Stimulated activated CD8-positive, alpha-beta memory T cell treated with anti-CD3 and anti-CD28 coated beads, Interleukin-7, amount 100 ng/mL, for 1 hour (primary cell): ENCODE measurements around the gene KDM4E.

ENCODE experiments used
- DNase-seq, 2 donors: peaks; one replicate each; pipeline ENCODE4 v3.0.0-alpha.2; 2020; ENCODE audit warnings: low read depth in 2 of 2

KDM4E gene

DNA sequence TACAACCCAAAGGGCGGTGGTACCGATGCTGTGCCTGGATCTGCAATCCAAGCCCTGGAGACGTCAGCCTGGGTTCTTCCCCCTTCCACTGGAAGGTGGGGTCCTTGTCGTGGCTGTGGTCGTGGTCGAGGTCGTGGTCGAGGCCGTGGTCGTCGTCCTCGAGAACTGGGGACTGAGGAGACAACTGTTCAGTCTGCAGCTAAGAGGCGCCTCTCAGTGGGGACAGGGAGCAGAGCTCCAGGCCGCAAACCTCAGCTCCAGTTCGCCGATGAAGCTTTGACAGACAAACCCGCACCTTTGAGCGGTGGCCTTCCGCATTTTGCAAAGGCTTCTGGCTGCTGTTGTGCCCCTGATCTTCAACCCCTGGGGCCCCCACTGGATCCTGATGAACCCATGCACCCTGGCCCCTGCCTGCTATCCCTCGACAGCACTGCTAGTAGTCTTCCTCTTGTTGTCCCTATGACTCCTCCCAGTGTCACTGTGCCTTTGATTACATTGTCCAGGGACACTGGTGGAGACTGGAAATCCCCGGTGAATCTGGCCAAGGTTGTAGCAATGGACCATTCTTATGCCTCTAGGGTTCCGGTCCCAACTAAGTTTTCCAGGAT lies 25.6 kb downstream of the KDM4E start:
- no peak for DNase-seq

DNA sequence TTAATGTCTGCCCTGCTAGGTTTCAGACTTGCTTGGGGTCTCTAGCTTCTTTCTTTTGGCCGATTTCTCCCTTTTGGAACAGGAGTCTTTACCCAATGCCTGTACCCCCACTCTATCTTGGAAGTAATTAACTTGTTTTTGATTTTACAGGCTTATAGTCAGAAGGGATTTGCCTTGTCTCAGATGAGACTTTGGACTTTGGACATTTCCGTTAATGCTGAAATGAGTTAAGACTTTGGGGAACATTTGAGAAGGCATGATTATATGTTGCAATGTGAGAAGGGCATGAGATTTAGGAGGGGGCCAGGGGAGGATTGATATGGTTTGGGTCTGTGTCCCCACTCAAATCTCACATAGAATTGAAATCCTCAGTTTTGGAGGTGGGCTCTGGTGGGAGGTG lies 29.3 kb downstream of the KDM4E start:
- DNase-seq = no peak

DNA sequence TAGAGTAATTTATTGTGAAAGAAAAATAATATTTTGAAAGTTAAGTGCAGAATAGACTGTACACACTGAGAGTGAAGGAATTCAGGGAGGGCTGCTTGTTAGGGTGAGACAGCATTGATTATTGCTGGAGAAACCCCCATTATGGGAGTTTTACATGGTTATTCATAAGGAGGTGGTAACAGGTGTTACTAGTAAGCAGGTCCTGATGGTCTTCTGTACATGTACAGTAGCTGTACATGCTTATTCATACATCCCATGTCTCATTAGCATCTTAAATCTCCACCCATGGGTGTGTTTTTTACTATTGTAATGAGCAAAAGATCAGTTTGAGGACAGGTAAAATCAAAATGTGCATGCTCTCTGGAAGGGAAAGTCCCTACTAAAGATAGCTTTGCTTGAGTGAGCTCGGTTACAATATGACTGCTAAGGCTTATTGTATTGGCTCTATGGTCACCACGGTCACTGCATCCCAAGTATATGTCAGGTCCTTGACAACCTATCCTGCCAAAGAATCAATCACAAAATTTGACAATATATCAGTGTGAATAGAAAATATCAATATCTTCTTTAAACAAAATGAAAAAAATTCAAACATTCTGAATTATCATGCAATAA lies 30.3 kb downstream of the KDM4E start:
- DNase-seq = no peak

DNA sequence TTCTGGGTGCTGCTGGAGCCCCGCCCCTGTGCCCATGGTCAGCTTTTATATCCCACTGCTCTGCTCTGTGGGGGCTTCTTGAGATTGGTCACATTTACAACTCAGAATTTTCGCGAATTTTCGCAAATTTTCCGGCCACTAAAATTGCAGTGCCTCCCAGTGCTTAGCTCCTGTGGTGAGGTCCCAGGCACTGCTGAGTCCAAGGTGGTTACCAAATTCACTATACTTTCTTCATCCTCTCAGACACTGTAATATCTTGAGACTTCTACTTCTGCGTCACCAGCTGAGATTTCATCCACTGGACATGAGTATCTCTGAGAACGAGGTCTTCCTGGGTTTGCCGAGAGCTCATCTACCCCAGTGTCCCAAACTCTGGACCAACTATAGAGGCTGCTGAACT lies 32.9 kb downstream of the KDM4E start:
- no peak for DNase-seq

DNA sequence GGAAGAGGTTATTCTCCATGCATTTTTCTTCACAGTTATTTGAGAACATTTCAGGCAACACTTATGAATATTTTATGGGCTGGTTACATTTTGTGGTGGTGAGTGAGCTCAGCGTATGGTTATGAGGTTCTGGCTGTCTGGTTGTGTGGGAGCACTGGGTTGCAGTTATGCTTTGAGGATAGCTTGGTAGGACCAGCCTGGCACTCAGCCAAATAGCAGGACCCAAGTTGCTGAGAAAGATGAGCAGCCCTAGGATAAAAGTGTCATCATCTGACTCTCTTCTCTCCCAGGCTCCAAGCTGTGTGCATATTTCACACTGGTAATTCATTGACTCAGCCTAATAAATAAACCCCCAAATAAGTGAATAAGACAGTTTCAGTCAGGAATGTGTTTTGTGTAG lies 33.6 kb downstream of the KDM4E start:
- no peak for DNase-seq

DNA sequence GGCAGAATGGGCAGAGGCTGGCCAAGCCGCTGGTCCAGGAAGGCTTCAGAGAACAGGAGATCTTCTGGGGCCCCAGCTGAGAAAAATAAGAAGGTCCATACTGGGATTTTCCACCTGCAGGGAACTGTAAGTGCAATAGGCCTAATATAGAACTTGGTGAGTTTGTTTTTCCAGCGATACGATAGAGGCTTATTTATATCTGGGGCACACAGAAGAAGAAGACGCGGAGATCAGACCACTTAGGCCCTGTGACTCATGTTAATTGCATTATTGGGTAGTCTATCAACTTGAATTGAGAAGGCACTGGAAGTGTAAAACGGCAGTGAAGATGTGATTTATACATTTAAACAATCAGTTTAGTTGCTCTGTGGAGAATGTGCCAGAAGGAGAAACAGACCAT lies 34.0 kb downstream of the KDM4E start:
- no peak for DNase-seq

DNA sequence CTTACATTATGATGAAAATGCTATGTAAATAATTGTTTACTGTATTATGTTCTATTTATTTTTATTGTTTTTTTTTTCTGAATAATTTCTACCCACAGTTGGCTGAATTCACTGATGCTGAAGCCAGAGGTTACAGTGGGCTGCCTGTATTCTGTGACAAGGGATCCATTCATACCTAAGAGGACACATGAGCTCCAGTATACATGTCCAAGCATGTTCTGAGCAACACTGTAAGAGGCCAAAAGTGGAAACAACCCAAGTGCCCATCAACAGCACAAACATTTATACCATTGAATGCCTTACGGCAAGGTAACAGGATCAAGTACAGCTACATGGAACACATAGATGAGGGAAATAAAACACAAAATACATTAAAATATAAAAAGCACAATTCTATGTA lies 40.3 kb downstream of the KDM4E start:
- no peak for DNase-seq

DNA sequence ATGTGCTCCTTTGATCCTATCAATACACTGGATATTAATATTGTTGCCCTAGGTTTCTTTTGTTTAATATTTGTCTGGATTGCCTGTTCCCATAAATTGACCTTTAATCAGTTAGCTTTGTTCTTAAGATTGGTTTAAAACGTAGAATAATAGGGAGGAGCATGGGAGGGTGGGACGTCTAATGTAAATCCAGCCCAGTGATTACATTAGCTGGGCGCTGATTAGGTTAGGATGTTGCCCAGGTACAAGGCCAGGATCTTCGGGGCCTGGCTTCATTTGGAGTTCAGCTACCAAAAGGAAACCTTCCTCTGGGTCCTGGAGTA lies 41.6 kb downstream of the KDM4E start, which contains the start of gene SRSF8:
Gene SRSF8, plus strand, starts transcription at position 204 of the 323 bp plus-strand sequence. CDS start 308 bp downstream, outside the sequence.
- no peak for DNase-seq

DNA sequence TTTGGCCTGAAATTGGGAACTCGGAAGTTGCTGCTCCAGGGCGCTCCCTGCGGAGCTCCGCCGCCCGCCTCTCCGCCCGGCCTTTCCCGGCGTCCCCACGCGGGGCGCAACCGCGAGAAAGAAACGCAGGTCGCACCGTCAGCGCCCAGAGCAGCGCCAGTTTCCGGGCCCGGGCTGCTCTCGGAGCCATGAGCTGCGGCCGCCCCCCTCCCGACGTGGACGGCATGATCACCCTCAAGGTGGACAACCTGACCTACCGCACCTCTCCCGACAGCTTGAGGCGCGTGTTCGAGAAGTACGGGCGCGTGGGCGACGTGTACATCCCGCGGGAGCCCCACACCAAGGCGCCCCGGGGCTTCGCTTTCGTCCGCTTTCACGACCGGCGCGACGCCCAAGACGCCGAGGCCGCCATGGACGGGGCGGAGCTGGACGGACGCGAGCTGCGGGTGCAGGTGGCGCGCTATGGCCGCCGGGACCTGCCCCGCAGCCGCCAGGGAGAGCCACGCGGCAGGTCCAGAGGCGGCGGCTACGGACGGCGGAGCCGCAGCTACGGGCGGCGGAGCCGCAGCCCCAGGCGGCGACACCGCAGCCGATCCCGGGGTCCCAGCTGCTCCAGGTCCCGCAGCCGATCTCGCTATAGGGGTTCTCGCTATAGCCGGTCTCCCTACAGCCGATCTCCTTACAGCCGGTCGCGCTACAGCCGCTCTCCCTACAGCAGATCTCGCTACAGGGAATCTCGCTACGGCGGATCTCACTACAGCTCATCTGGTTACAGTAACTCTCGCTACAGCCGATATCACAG lies 42.2 kb downstream of the KDM4E start:
- peak; percentile 37 to 48 for DNase-seq

DNA sequence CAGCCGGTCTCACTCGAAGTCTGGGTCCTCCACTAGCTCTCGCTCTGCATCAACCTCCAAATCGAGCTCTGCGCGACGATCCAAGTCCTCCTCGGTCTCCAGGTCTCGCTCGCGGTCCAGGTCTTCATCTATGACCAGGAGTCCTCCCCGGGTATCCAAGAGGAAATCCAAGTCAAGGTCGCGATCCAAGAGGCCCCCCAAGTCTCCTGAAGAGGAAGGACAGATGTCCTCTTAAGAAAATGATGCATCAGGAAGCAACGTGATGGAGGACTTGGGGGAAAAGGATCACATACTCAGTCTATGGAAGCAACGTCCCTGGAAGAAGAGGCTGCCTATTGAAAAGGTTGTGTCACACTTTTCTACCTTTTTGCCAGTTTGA lies 42.8 kb downstream of the KDM4E start:
- DNase-seq = no peak

DNA sequence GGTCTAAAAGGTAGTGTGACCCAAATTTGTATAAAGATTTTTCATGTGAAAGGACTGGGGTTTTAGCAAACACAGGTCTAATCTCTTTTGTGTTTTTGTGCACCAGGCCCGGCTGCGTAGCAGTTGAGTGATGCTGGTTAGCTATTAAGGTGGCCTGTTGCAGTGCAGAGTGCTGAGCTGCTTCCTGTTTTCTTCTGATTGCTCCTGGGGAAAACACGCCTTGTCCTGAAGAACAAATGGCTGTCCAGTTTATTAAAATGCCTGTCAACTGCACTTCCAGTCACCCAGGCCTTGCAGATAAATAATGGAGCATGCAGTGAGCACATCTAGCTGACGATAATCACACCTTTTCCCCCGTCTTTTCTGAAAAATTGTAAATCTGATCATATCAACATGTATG lies 43.5 kb downstream of the KDM4E start:
- DNase-seq = peak; percentile 23

DNA sequence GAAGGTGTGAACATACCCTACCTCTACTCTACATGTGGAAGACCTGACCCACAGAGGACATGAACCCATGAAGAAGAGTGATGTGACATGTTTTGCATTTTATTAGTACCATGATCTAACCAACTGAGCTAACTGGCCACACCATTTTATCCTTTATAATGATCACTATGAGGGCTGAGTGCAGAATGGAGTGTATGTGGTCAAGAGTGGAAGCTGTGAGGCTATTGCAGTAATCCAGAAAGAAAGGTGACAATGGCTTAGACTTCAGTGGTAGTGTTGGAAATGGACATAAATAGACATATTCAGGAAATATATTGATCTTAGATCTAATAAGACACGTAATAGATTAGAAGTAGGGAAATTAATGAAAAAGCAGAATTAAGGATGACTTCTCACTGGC lies 45.4 kb downstream of the KDM4E start:
- no peak for DNase-seq

DNA sequence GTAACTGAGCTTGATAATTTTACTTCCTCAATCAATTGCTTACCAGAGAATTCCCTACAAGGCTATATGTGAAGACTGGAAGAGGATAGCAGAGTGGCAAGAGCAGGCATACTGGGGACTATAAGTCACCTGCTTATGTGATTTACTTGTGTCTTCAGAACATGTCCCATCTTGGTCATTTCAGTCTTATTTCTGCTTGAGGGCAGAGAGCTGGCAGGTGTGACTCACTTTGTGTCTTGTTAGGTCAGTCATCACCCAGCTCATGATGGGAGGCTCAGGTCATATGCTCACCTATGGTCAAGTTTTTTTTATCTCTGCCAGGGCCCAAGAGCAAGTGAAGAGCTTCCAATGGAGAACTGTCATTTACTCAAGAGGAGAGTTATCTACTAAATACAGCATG lies 47.9 kb downstream of the KDM4E start:
- no peak for DNase-seq

DNA sequence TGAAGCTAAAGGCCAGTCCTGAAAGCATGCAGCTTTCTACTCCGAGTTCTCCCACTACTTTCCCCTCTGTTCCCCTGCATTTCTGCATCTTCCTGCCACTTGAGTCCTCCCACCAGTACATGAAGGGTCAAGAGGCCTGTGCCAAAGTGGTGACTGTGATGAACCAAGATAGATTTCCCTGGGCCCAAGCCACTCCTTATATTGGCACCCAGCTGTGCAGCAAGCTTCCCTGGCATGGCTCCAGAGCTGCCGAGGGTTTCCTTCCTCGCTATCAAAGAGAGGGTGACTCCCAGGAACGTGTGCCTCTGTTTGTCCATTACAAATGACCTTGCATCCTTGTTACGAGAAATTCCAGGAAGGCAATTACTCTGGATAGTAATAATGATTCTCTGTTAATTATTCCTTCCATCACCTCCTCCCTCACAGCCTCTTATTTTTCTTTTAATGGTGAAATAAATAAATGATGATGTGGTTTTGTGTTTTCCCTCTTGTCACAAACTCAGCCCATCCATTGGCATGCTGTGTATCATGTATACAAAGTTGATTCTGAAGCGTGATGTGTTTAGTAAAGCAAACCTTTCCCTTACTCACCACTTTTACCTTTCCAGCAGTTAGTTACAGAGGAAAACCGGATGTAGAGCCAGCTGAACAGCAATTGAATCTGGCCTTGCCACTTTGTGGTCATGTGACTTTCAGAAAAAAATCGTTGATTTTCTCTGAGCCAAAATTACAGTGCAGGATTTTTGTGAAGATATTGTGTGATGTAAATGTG lies 49.9 kb downstream of the KDM4E start:
- DNase-seq = no peak

DNA sequence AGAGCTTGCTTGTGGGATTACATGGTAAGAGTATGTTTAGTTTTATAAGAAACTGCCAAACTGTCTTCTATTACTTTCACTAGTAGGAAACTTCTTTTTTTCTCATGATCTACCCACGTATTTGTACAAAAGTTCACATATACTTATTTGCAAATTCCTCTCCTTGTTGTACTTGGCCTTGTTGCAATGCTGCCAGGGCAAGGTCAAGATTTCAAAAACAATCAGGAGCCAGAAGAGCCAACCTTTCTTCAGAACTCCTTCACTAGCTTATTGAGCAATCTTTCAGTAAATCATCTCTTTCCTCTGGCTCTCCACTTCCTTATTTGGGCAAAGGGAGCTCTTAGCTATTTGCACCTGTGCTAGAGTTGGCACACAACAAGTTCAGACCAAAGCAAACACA lies 51.4 kb downstream of the KDM4E start:
- DNase-seq = no peak

DNA sequence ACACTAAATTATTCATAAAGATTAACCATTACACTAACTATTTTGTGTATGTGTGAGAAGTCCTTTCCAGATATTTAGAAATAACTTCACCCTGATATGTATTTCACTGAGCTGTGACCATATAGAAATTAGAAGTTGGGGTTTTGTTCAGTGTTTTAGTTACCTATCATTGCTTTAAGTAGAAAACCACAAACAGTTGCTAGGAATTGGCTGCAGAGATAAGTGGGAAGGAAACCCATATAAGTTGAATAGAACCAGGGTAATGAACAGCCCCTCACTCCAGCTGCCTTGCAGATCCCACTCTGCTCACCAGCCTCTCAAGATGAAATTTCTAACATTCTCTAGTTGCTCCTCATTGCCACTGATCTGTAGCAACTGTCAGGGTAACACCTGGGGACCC lies 51.9 kb downstream of the KDM4E start:
- no peak for DNase-seq
